ENCODE measurements around the gene FAM3A. TPM values are rescaled to one million over a fixed set of nuclear protein-coding genes. Genes with fewer than 3 reads are reported as not detected.

FAM3A gene
- total RNA-seq, 1 experiment from 2014 or later, result 88.8 TPM

Other genes starting within 250 kb of the FAM3A start
- not detected for gene TEX28, start 221.1 kb downstream of the FAM3A start, total RNA-seq (2021; ENCODE audit: unreplicated experiment)
- gene TKTL1, start 220.4 kb downstream of the FAM3A start, total RNA-seq (2021; ENCODE audit: unreplicated experiment), result not detected
- 920 TPM for gene FLNA, start 141.6 kb downstream of the FAM3A start, total RNA-seq (2021; ENCODE audit: unreplicated experiment)
- 178 TPM for gene EMD, start 136.9 kb downstream of the FAM3A start, total RNA-seq (2021; ENCODE audit: unreplicated experiment)
- 2,466 TPM for gene RPL10, start 117.9 kb downstream of the FAM3A start, total RNA-seq (2021; ENCODE audit: unreplicated experiment)
- 60.4 TPM for gene DNASE1L1, start 107.0 kb downstream of the FAM3A start, total RNA-seq (2021; ENCODE audit: unreplicated experiment)
- gene TAFAZZIN, start 104.7 kb downstream of the FAM3A start, total RNA-seq (2021; ENCODE audit: unreplicated experiment), result 113 TPM
- gene ATP6AP1, start 87.6 kb downstream of the FAM3A start, total RNA-seq (2021; ENCODE audit: unreplicated experiment), result 221 TPM
- gene GDI1, start 79.1 kb downstream of the FAM3A start, total RNA-seq (2021; ENCODE audit: unreplicated experiment), result 317 TPM
- gene FAM50A, start 72.1 kb downstream of the FAM3A start, total RNA-seq (2021; ENCODE audit: unreplicated experiment), result 225 TPM
- 128 TPM for gene PLXNA3, start 58.0 kb downstream of the FAM3A start, total RNA-seq (2021; ENCODE audit: unreplicated experiment)
- 175 TPM for gene LAGE3, start 37.0 kb downstream of the FAM3A start, total RNA-seq (2021; ENCODE audit: unreplicated experiment)
- gene UBL4A, start 29.6 kb downstream of the FAM3A start, total RNA-seq (2021; ENCODE audit: unreplicated experiment), result 65.4 TPM
- gene SLC10A3, start 25.6 kb downstream of the FAM3A start, total RNA-seq (2021; ENCODE audit: unreplicated experiment), result 64.1 TPM
- gene G6PD, start 30.6 kb upstream of the FAM3A start, total RNA-seq (2021; ENCODE audit: unreplicated experiment), result 615 TPM
- 76.3 TPM for gene IKBKG, start 31.4 kb upstream of the FAM3A start, total RNA-seq (2021; ENCODE audit: unreplicated experiment)
- gene CTAG1A, start 68.9 kb upstream of the FAM3A start, total RNA-seq (2021; ENCODE audit: unreplicated experiment), result not detected
- gene CTAG1B, start 103.0 kb upstream of the FAM3A start, total RNA-seq (2021; ENCODE audit: unreplicated experiment), result not detected
- gene CTAG2, start 137.3 kb upstream of the FAM3A start, total RNA-seq (2021; ENCODE audit: unreplicated experiment), result not detected
- gene GAB3, start 234.8 kb upstream of the FAM3A start, total RNA-seq (2021; ENCODE audit: unreplicated experiment), result 8.2 TPM
- gene DKC1, start 246.6 kb upstream of the FAM3A start, total RNA-seq (2021; ENCODE audit: unreplicated experiment), result 179 TPM